ENCODE measurements around the gene MADCAM1.

The MADCAM1 gene

GRCh38 chr19:508204-509150, 12.2 kb downstream of the MADCAM1 start:
- no peak for ATAC-seq

- peak; percentile 46 to 48 for ATAC-seq
Measured at GRCh38 chr19:510606-511100, 14.4 kb downstream of the MADCAM1 start.

GRCh38 chr19:511101-511851, 15.0 kb downstream of the MADCAM1 start:
- ATAC-seq, result peak; percentile 31 to 42

GRCh38 chr19:512547-513365, 16.5 kb downstream of the MADCAM1 start:
- no peak for ATAC-seq

- ATAC-seq, result no peak
Measured at GRCh38 chr19:513368-514165, 17.3 kb downstream of the MADCAM1 start.

GRCh38 chr19:514166-514663, 17.9 kb downstream of the MADCAM1 start:
- no peak for ATAC-seq

- no peak for ATAC-seq
Measured at GRCh38 chr19:517721-518597, 21.7 kb downstream of the MADCAM1 start.

- ATAC-seq, result peak; percentile 80 to 83
Measured at GRCh38 chr19:518598-519231, 22.4 kb downstream of the MADCAM1 start.

GRCh38 chr19:519449-519865, 23.2 kb downstream of the MADCAM1 start:
- ATAC-seq, result no peak

GRCh38 chr19:522726-523125, 26.4 kb downstream of the MADCAM1 start:
- ATAC-seq, result no peak

GRCh38 chr19:524062-524674, 27.9 kb downstream of the MADCAM1 start:
- ATAC-seq, result no peak

- ATAC-seq, result no peak
Measured at GRCh38 chr19:525029-525428, 28.7 kb downstream of the MADCAM1 start.

- ATAC-seq, result no peak
Measured at GRCh38 chr19:525857-526419, 29.7 kb downstream of the MADCAM1 start.

GRCh38 chr19:530134-531008, 34.1 kb downstream of the MADCAM1 start:
- no peak for ATAC-seq

- ATAC-seq, result peak; percentile 70 to 74
Measured at GRCh38 chr19:531009-531752, 34.9 kb downstream of the MADCAM1 start.

GRCh38 chr19:531753-532560, 35.7 kb downstream of the MADCAM1 start, which contains the start of gene CDC34:
CDC34 (plus strand) TSS chr19:531760; CDS start chr19:531932, 172 bp downstream.
- ATAC-seq, result peak; percentile 19 to 23

Measured in activated CD4-positive, CD25-positive, alpha-beta regulatory T cell treated with anti-CD3 and anti-CD28 coated beads, Interleukin-2, amount 50 U/mL, for 24 hours (primary cell).